Measurements from ENCODE around the gene BLVRB. TPM values are rescaled to one million over a fixed set of nuclear protein-coding genes. Genes with fewer than 3 reads are reported as not detected.

The BLVRB gene
- total RNA-seq, 1 experiment from 2014 or later, result 113 TPM

GRCh38 chr19:40420766-40421765 is 44.5 kb downstream of the BLVRB start (continued):
- TF ChIP-seq REST (IDR thresholded peaks at IDR 0.05; ENCODE audit: low read depth) (no peak), EZH2phosphoT487 (IDR thresholded peaks at IDR 0.05; ENCODE audit: borderline replicate concordance) (no peak), CEBPB (IDR thresholded peaks at IDR 0.05; ENCODE audit: low read depth) (no peak), EZH2 (IDR thresholded peaks at IDR 0.05) (no peak), SRF (IDR thresholded peaks at IDR 0.05; ENCODE audit: low read depth) (peak; percentile 100), ELF1 (IDR thresholded peaks at IDR 0.05; ENCODE audit: borderline replicate concordance, low read depth) (no peak; the same call in 1 of the 2 replicates), ATF3 (IDR thresholded peaks at IDR 0.05) (no peak), RAD21 (IDR thresholded peaks at IDR 0.05; ENCODE audit: low read depth) (peak; percentile 59), YY1 (IDR thresholded peaks at IDR 0.05; ENCODE audit: extremely low read depth, insufficient replicate concordance, low read depth, low read length) (peak; percentile 63), EGR1 (IDR thresholded peaks at IDR 0.05; ENCODE audit: low read depth) (peak; percentile 99), POLR2A (IDR thresholded peaks at IDR 0.05; ENCODE audit: borderline replicate concordance, extremely low read depth, insufficient read depth, insufficient read length) (peak; percentile 65), SP1 (IDR thresholded peaks at IDR 0.05; ENCODE audit: low read depth) (peak; percentile 94), FOSL1 (IDR thresholded peaks at IDR 0.05; ENCODE audit: low read depth) (peak; percentile 44; the same call in 1 of the 2 replicates), SIN3A (IDR thresholded peaks at IDR 0.05; ENCODE audit: low read depth) (peak; percentile 96; the same call in 1 of the 2 replicates), ZFX (IDR thresholded peaks at IDR 0.05) (peak; percentile 59; the same call in 1 of the 2 replicates), POLR2AphosphoS5 (IDR thresholded peaks at IDR 0.05; ENCODE audit: low read depth, low read length) (peak; percentile 93), ZBTB33 (IDR thresholded peaks at IDR 0.05; ENCODE audit: extremely low read depth, insufficient replicate concordance, low read length) (peak; percentile 68), CBX3 (IDR thresholded peaks at IDR 0.05; ENCODE audit: low read depth) (peak; percentile 82)
